D341Med (cell line): ENCODE data around the gene DUSP18.
"Not testable (repeated sequence)": the region's sequence is repeated elsewhere in the genome, so short reads cannot be mapped to it uniquely, and the experiment has no call there.

Experiments used
- DNase-seq: peaks from one replicate; pipeline ENCODE4 v3.0.0; 2012; ENCODE audit warnings: low spot score

The DUSP18 gene

DNA sequence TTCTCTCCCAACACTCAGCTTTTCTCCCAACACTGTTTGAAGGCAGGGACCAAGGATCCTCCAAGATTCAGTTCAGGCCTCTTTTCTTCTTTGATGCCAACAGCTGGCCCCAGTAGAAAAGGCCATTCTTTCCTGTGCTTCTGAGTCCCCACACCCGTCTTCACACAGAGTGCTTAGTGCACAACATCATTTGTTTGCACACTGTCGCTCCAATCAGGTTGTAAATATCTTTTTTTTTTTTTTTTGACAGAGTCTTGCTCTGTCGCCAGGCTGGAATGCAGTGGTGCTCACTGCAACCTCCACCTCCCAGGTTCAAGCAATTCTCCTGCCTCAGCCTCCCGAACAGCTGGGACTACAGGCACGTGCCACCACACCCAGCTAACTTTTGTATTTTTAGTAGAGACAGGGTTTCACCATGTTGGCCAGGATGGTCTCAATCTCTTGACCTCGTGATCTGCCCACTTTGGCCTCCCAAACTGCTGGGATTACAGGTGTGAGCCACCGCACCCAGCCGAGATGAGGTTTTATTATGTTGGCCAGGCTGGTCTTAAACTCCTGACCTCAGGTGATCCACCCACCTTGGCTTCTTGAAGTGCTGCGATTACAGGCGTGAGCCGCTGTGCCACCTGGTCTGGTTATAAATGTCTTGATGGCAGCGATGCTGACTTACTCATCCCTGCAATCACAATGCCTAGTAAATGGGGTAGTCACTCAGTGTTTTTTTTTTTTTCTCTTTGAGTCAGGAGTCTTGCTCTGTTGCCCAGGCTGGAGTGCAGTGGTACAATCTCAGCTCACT, 12.4 kb upstream of the DUSP18 start:
- not testable (repeated sequence) for DNase-seq

DNA sequence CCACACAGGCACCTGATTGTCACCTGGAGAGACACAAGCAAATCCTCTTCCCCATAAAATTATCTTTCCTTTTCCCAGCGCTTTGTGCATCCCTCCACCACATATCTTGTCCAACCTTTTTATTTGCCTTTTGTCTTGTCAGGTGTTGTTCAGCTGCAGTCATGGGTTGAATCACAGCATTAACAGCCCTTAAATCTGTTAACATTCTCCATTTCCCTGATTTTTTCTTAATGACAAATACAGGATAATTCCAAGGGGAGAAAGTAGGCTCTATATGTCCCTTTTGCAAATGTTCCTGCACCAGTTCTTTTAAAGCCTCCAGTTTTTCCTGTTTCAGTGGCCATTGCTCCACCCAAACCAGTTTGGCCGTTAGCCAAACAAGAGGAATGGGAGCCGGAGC, 8.9 kb upstream of the DUSP18 start:
- not testable (repeated sequence) for DNase-seq

DNA sequence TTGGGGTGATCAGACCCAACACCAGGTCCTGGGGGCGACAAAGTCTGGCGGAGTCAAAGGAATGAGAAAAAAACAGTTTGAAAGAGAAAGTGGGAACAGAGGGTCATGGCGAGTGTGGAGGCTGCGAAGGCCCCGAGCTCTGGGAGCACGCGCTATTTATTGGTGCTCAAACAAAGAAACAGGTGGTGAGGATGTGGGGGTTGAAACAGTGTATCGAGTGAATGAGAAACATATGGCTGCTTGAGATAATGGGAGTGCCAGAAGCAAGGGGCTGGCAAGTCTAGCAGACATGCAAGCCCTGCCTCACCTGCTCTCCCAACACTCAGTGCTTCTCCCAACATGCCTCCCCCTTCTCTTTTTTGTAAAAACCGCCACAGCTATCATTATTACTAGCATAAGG, 7.8 kb upstream of the DUSP18 start:
- DNase-seq, result no peak

DNA sequence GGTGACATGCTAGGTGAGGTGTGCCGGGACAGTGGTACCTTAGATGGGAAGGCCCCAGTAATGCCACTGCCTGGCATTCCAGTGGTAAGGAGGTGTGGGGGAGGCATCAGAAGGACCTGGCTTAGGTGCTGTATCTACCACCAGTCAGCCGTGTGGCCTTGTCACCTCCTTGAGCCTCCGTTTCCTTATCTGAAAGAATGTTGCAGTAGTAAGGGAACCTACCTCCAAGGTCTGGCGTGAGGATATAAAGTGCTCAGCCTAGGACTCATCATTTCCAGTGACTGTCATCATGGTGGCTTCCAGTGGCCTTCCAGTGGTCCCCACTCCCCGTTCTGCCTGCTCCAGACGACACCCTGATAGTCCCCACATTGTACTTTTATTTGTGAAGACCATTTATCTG, 6.8 kb upstream of the DUSP18 start:
- no peak for DNase-seq

DNA sequence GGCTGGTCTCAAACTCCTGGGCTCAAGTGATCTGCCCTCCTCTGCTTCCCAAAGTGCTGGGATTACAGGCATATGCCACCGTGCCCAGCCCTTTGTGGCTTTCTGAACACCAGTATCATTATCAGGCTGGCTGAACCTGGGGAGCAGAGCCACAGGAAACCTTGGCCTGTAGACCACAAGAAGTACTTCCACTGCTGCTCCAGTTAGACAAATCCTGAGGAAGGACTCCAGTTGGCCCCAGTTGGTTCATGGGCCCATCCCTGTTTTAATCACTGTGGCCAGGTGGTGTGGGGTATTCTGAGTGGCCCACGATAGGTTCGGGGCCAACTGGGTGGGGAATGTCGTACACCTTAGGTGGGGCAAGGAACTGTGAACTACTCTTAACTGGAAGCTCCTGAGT, 5.5 kb upstream of the DUSP18 start:
- no peak for DNase-seq

DNA sequence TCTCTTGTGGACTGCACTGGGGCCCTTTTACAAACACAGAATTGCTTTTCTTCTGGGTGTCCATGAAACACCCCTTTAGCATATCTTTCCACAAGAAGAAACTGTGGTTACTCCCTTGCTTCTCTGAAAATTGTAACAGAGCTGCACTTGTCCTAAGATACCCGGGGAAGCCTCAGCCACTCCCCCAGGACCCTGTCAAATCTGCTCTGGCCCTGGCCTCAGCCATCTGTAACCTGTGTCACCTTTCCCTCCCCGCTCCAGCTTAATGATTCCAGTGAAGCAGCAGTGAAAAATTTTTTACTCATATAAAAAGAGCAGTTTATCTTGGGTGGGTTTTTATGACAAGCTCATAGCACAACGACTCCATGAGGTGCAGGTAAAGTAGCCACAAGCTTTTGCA, 3.4 kb upstream of the DUSP18 start:
- no peak for DNase-seq

DNA sequence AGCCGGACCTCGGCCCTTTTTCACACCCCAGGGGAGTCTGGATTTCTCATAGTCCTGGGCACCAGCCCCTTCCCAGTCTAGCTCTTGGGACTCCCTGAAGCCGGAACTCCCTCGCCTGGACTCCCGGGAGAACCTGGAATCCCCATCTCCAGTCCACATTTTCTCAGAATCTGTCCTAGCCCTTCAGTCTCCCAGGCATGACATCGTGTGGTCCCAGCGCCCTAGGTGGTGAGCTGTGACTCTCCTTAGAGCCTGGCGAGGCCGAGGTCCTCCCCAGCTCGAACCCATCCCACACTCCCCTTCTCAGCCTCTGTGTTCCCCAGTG, 673 bp upstream of the DUSP18 start:
- no peak for DNase-seq

DNA sequence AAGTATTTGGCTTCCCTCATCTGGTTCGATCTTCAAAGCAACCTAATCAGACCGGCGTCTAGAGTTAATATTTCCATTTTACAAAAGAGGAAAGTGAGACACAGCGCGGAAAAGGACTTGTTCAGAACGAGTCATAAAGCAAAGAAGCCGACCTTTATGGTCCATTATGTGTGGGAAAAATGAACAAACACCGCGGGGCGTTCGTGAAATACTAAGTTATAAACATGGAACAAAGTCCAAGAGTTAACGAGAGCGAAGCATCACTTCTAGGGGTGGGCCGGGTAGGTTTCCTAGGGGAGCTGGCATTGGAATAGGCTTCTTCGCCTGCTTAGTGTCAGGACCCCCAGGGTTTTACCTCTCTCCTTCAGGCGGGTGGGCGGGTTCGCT, 575 bp downstream of the DUSP18 start:
- DNase-seq, result no peak

DNA sequence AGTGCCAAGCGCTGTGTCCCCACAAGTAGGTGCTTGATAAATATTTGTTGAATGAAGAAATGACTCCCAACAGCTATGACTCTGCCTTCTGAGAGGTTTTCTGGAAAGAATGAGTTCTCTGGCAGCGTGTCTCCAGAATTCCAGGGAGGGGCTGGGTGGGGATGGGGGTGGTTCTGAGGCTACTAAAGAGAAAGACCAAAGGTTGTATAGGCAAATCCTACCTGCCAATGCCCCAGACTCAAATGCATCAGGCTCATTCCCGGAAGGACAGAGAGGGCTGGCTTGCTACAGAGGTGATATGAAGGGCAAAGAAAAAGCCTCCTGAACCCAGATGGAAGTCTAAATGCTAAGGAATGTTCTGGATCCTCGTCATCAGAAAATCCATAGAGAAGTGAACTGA, 1.9 kb downstream of the DUSP18 start:
- DNase-seq, result no peak

DNA sequence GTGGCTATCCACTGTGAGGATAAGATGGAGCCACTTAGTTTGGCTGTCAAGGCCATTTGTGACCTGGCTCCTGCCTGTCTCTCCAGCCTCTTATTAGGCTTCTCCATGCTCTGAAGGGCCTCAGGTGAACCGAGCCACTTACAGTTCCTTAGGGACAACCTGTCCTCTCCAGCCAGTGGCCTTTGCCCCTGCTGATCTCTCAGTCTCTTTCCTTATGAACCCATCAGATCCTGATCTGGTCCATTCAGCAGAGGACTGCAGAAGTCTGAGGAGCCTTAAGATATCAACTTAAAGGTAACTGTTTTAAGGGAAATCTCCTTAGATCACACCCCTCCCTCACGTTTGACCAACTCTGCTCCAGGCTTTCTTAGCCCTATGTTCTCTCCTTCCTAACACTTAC, 2.4 kb downstream of the DUSP18 start:
- no peak for DNase-seq

DNA sequence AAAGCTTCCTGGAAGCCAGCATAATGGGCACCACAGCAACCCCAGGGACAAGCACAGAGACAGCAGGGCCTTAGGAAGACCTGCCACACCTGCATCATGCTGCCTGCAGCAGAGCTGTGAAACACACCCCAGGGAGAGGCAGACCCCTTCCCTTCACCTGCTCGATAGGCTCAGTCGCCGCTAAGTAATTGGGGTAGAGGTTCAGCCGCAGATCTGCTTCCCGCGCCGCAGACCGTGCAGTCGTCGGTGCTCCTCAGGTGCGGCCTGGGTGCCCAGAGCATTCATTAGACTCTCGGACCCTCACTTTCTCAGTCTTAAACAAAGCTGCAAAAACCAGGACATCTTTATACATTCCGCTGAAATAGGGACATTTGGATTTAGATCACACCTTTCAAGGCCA, 2.9 kb downstream of the DUSP18 start:
- DNase-seq, result no peak

DNA sequence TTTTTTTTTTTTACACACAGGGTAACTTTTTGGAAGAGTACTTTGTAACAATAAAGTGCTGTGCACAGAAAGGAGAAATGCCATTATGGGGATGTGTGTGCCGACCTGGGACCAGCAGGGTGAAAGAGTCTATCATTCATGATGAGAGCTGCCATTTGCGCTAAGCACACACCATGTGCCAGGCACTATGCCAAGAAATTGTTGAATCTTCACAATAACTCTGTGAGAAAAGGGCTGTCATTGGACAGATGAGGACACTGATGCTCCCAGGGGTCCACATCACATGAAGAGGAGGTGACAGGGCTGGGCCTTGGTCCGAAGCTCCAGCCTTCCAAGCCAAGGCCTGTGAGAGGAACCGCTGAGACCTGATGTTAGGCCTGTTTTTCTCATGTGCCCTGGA, 5.6 kb downstream of the DUSP18 start:
- no peak for DNase-seq

DNA sequence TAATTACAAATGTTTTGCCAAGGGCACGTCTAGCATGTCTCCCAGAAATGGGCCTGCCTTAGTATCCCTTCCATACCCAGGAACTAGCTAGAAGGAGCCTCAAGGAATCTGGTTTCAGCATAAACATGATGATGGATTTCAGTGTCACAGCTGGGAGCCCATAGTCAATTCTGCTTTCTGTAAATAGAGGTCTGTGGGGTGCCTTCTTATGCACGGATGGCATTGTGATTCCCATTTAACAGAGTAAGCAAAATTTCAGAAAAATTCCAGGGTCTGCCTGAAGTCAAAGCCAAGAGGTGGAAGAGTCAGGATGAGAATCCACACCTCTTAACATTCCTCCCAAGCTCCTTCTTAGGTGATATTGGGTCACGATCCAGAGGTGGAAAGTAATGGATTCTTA, 12.1 kb downstream of the DUSP18 start:
- DNase-seq, result no peak

DNA sequence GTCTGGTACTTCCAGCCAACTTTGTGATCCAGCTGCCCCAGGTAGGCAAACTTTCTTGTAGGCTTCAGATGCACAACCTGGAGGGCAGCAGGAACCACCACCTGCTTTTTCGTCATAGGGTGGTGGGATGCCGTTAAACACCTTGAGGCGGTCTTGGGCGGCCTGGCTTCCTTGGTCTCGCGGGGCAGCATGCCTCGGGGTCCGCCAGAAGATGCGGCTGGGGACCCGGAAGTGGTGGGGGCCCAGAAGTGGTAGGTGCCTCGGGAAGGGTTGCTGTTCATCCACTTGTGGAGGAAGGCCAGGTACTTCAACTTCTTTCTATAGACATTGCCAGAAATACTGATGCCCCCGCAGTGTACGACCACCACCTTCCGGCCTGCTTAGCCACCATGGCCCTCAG, 13.3 kb downstream of the DUSP18 start:
- DNase-seq, result no peak

DNA sequence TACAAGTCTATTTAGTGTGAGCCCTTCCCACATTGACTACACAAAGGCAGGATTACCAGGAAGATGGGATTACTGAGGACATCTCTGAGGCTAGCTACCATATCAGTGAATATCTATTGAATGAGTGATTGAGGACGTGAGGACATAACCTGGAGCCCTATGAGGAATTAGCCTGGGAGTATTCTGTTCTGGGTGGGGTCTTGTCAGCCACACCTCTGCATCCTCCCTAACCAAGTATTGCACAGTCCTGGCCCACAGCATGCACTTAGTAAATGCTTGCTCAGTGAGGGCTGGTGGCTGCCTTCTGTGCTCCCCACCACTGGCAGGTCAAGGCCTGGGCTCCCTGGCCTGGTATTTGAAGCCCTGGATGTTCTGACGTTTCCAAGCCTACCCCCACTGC, 14.8 kb downstream of the DUSP18 start:
- DNase-seq, result no peak

DNA sequence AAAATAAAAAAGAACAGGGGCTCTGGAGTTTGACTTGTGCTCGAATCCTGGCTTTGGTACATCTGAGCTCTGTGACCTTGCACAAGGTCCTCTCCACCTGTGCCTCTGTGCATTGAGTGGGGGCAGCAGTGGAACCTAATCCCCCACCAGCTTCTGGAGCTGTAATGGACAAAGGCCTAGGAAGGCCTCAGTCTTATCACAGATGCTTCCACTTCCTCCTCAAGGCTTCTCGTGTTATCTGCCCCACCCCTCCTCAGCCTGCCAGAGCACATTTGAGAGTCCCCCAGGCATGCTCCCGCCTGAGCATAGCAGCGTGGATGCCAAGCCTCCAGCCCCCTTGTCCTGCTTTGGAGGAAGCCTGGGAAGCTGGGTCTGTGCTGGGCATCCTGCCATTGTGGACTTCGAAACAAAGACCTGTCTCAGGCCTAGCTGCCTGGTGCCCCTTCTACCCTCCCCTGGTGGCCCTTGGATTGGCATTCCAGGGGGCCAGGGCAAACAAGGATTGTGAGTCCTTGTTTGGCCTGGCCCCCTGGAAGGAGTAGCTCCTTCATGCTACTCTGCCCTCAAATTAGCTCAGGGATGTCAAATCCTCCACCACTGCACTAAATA, 17.1 kb downstream of the DUSP18 start:
- no peak for DNase-seq

DNA sequence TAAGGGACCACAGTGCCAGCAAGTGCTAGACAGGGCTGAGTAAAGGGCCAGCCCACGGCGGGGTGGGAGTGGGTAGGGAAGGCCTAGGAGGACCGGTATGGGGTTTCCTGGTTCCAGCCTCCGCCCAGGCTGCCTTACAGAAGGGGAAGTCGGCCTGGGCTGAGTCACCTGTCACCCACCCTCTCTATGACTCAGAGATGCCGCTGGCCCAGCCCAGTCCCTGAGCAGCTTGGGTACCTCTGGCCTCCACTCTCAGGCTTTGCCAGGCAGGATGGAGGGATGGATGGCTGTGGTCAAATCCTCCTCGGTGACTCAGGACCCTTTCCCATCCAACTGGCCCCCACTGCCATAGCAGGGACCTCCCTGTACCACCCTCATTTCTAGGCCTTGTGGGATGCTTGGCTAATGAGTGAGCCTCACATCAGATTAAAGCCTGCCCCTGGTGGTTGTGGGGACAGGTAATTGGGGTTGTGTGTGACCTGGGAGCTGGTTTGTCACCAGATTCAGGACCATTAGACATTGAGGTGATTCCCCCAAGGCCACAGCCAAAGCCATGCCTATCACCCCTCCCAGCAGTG, 18.2 kb downstream of the DUSP18 start:
- no peak for DNase-seq

DNA sequence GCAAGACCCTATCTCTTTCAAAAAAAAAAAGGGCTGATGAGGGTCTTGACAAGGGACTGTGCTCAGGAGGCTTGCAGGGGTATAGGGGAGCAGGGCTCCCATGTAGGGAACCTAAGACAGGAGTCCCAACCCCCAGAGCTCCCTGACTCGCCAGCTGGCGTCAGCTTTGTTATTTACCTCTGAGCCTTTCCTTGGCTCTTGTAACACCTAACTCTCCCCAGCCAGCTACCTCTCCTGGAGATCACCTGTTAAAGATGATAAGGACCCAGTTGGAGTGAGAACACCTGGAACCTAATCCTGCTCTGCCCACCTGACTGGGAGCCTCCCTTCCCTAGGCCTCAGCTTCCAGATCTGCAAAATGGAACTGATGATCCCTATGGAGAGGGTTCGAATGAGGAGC, 18.9 kb downstream of the DUSP18 start:
- no peak for DNase-seq

DNA sequence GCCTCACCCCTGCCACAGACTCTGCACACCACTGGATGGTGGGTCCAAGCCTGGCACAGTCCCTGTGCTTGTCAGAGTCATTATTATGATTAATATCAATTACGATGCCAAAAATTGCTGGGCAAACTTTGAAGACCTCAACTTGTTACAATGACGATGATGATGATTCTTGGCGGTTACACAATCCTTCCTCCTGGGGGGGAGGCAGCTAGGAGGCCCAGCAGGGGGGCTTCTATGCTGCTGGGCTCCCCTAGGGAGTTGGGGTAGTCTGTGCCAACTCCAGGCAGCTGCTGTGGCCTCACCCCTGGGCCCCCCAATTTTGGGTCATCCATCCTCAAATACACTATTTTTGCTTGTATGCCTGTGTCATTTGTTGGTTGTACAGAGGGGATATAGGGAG, 20.1 kb downstream of the DUSP18 start:
- no peak for DNase-seq

DNA sequence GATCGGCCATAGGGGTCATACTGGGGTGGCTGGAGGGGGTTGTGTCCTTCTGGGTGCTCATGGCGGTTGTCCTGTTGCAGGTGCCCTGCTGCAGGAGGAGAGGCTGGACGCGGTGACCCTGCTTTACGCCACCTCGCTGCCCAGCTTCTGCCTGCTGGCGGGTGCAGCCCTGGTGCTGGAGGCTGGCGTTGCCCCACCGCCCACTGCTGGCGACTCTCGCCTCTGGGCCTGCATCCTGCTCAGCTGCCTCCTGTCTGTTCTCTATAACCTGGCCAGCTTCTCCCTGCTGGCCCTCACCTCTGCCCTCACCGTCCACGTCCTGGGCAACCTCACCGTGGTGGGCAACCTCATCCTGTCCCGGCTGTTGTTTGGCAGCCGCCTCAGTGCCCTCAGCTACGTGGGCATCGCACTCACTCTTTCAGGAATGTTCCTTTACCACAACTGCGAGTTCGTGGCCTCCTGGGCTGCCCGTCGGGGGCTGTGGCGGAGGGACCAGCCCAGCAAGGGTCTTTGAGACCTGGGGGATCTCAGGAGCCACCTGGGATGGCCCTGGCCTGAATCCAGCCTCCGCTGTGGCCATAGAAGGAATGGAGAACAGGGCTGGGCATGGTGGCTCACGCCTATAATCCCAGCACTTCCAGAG, 21.0 kb downstream of the DUSP18 start:
- no peak for DNase-seq

DNA sequence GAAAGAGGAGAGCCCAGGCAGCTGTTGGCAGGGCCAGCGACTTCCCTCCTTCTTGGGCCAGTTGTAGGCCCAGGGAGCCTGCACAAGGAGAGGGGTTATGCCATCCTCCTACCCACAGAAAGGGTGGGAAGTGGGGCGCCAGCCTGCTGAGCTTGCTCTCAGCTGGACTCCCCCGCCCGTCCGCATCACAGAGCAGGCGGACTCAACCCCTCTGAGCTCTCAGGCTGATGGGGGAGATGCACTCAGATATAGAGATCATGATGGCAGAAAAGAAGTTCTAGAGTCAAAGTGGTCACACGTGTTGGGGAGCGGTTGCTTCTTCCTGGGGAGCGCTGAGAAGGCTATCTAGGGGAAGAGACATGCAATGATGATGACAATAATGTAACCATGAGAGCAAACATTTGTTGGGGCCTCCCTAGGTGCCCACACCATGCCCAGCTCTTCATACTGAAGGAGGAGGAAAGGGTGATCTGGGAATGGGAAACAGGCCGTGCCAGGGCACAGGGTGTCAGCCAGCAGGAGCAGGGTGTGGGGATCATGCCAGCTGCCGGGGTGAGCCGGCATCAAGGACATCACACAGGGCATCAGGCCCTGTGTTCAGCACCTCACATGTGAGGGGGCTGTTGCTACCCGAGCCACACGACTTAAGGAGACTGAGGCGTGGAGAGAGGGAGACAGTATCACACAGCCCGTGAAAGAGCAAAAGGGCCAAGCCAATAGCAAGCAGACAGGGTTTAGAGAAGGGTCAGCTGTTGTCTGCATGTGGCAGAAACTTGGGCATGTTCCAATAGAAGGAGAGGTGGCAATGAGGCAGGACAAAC, 24.4 kb downstream of the DUSP18 start:
- DNase-seq, result no peak

DNA sequence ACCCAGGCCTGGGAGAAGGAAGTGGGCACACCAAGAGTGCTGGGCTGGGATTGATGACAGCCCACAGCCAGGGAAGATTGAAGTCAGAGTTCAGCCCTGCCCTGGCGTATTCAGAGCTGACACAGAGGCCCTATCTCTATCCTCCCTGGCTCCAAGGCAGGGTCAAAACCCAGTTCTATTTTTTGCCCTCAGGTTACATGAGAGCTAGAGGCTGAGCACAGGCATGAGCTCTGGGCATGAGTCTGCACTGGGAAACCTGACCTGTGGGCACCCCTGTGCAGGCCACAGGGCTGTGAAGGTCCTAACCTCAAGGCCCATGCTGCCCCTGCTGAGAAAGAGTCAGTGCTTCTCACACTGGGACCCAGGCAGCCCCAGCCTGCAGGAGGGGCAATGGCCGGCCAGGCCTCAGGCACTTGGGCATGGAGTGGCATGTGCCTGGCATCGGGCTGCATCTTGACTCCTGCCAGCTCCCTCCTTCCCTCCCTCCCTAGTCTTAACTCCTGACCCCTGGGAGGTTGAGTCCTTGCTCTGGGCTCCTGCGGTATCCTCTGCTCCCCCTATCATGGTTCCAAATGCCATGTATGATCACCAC, 26.7 kb downstream of the DUSP18 start:
- DNase-seq, result no peak
